K562 (cell line): ENCODE results near the gene SLC33A1. TPM values are rescaled to one million over a fixed set of nuclear protein-coding genes. Genes with fewer than 3 reads are reported as not detected.

Source experiments
- BHLHE40 ChIP-seq: IDR thresholded peaks from 2 replicates; pipeline ENCODE4 v1.6.1; 2011; ENCODE audit warnings: low read length, improper control_type of control experiment
- CREB3L1 ChIP-seq: fragments of 450-650 bp; IDR thresholded peaks from 2 replicates; pipeline ENCODE4 v1.6.1; 2014; ENCODE audit warnings: low read depth, mild to moderate bottlenecking, moderate library complexity, borderline replicate concordance
- ELK3 ChIP-seq: fragments of 450-650 bp; formaldehyde crosslinking; IDR thresholded peaks from 2 replicates; pipeline ENCODE4 v1.4.0; 2020; ENCODE audit warnings: mild to moderate bottlenecking
- ETV6 ChIP-seq, 3 experiments: fragments of 150-350 bp in 1 of 3; sonication (generic) in 1 of 3; formaldehyde crosslinking in 1 of 3; IDR thresholded peaks; 2 replicates each; pipeline versions ENCODE4 v1.6.1 to v1.8.0; 2014 to 2022; ENCODE audit warnings: borderline replicate concordance in 2 of 3, low read depth in 2 of 3, antibody characterized with exemption in 1 of 3, low read length in 1 of 3, mild to moderate bottlenecking in 1 of 3, missing genetic modification reagents in 1 of 3
- FOXJ2 ChIP-seq: fragments of 200-800 bp; sonication (Bioruptor generic); IDR thresholded peaks from 2 replicates; pipeline ENCODE4 v1.6.1; 2016; ENCODE audit warnings: missing genetic modification characterization, missing compliant biosample characterization
- GTF2B ChIP-seq: IDR thresholded peaks from 2 replicates; pipeline ENCODE4 v1.6.1; 2011; ENCODE audit not compliant: insufficient read length; ENCODE audit errors: extremely low read depth
- HDAC3 ChIP-seq: fragments of 450-650 bp; IDR thresholded peaks from 2 replicates; pipeline ENCODE4 v1.6.1; 2018; ENCODE audit warnings: borderline replicate concordance, mild to moderate bottlenecking, moderate library complexity; ENCODE audit not compliant: partially characterized antibody
- KLF10 ChIP-seq: fragments of 250-450 bp; sonication (Bioruptor Pico); IDR thresholded peaks from 2 replicates; pipeline ENCODE4 v1.6.1; 2021; ENCODE audit warnings: matching md5 sums
- MIER1 ChIP-seq: fragments of 450-650 bp; IDR thresholded peaks from 2 replicates; pipeline ENCODE4 v1.6.1; 2016; ENCODE audit warnings: antibody characterized with exemption, mild to moderate bottlenecking, low read depth
- NCOR1 ChIP-seq: fragments of 450-650 bp; IDR thresholded peaks from 2 replicates; pipeline ENCODE4 v1.6.1; 2016; ENCODE audit warnings: mild to moderate bottlenecking, moderate library complexity
- NRF1 ChIP-seq, 2 experiments: fragments of 450-650 bp; IDR thresholded peaks in 1 of 2; conservative IDR thresholded peaks in 1 of 2; 2 replicates each; pipeline ENCODE4 v1.6.1; 2014; ENCODE audit warnings: mild to moderate bottlenecking in 2 of 2
- SIN3B ChIP-seq: fragments of 450-650 bp; IDR thresholded peaks from 2 replicates; pipeline ENCODE4 v1.6.1; 2017; ENCODE audit warnings: low read depth, mild to moderate bottlenecking, moderate library complexity
- SP1 ChIP-seq: sonication (generic); formaldehyde crosslinking; IDR thresholded peaks from 2 replicates; pipeline ENCODE4 v1.8.1; 2022; ENCODE audit warnings: mild to moderate bottlenecking, missing genetic modification reagents
- U2AF1 ChIP-seq: fragments of 200-400 bp; formaldehyde crosslinking; optimal IDR thresholded peaks from 2 replicates; pipeline ENCODE3; 2017; ENCODE audit warnings: mild to moderate bottlenecking, low read depth, low read length, moderate library complexity
- VEZF1 ChIP-seq: fragments of 200-800 bp; sonication (Bioruptor generic); IDR thresholded peaks from 2 replicates; pipeline ENCODE4 v1.6.1; 2017; ENCODE audit warnings: missing genetic modification characterization, missing compliant biosample characterization
- XRCC4 ChIP-seq: IDR thresholded peaks from one replicate; pipeline ENCODE4 v1.6.1; 2011; ENCODE audit not compliant: insufficient read depth, insufficient read length; ENCODE audit errors: extremely low read depth
- XRCC5 ChIP-seq: fragments of 200-400 bp; formaldehyde crosslinking; IDR thresholded peaks from 2 replicates; pipeline ENCODE4 v1.6.1; 2017; ENCODE audit warnings: low read depth, mild to moderate bottlenecking, low read length
- ZBTB33 ChIP-seq: sonication (generic); formaldehyde crosslinking; IDR thresholded peaks from 2 replicates; pipeline ENCODE4 v1.8.1; 2023; ENCODE audit warnings: mild to moderate bottlenecking, missing genetic modification reagents
- ZFP1 ChIP-seq: fragments of 450-650 bp; formaldehyde crosslinking; IDR thresholded peaks from 2 replicates; pipeline ENCODE4 v1.4.0; 2020; ENCODE audit warnings: mild to moderate bottlenecking, mixed read lengths
- ZFX ChIP-seq: sonication (generic); formaldehyde crosslinking; IDR thresholded peaks from 2 replicates; pipeline ENCODE4 v1.8.0; 2022; ENCODE audit warnings: mild to moderate bottlenecking, missing genetic modification reagents, moderate library complexity
- ZNF586 ChIP-seq: fragments of 450-650 bp; formaldehyde crosslinking; conservative IDR thresholded peaks from 2 replicates; pipeline ENCODE4 v1.4.0; 2020; ENCODE audit warnings: mild to moderate bottlenecking, moderate library complexity
- polyA plus RNA-seq, 8 experiments: library from polyadenylated mRNA; depleted of rRNA in 4 of 8; stranded (reverse) in 5 of 8; unstranded in 3 of 8; fragments of >200 nt; fragmentation: Nextera tagmentation in 2 of 8; fragmentation: Illumina TruSeq in 1 of 8; extraction: Ambion mirVana in 2 of 8; extraction: Trizol in 1 of 8; gene quantifications; 2 replicates each; pipeline versions ENCODE4 v1.2.1 to v1.2.3, GENCODE V29; 2011 to 2014; ENCODE audit warnings: inconsistent platforms in 1 of 8, missing spikeins in 1 of 8
- total RNA-seq, 7 experiments: library from RNA; depleted of rRNA in 6 of 7; stranded (reverse); fragments of >200 nt in 6 of 7; fragmentation: Illumina TruSeq in 2 of 7; extraction: Trizol in 2 of 7; gene quantifications; 2 replicates each; pipeline versions ENCODE4 v1.2.1 to v1.2.3, GENCODE V29; 2011 to 2021; ENCODE audit warnings: low replicate concordance in 1 of 7

SLC33A1 gene
- total and polyA plus RNA-seq, 9 of the 15 experiments (the other 6 are each of a cell fraction or from before 2014, with no cell fraction given): 6.2 to 26.8 (median 19.6) TPM

- no peak for TF ChIP-seq ELK3
- TF ChIP-seq HDAC3: no peak
- TF ChIP-seq CREB3L1: no peak
- no peak for TF ChIP-seq ZFP1 (CRISPR knock-in tag)
- no peak for TF ChIP-seq MIER1
- TF ChIP-seq KLF10 (CRISPR knock-in tag): no peak
- no peak for TF ChIP-seq GTF2B
- no peak for TF ChIP-seq FOXJ2 (tag)
- no peak for TF ChIP-seq SP1 (CRISPR knock-in tag)
- TF ChIP-seq XRCC4: no peak
- no peak for TF ChIP-seq U2AF1
- TF ChIP-seq NRF1 (conservative IDR thresholded peaks at IDR 0.05 in 1 of 2, IDR thresholded peaks at IDR 0.05 in 1 of 2): no peak; a peak in 1 of 4 replicates
- TF ChIP-seq ETV6 (IDR thresholded peaks at IDR 0.05; ENCODE audit: borderline replicate concordance in 1 of 2, low read depth in 2 of 2, low read length in 1 of 2): no peak
- no peak for TF ChIP-seq ETV6 (CRISPR knock-in tag; IDR thresholded peaks at IDR 0.05; ENCODE audit: borderline replicate concordance)
- no peak for TF ChIP-seq NCOR1
- no peak for TF ChIP-seq ZNF586 (CRISPR knock-in tag)
- TF ChIP-seq ZBTB33 (CRISPR knock-in tag): no peak
- no peak for TF ChIP-seq SIN3B
- TF ChIP-seq BHLHE40: no peak
- TF ChIP-seq XRCC5: no peak; the same call in 1 of the 2 replicates
- TF ChIP-seq ZFX: peak; percentile 78
- peak; percentile 90 for TF ChIP-seq VEZF1 (CRISPR knock-in tag)
These were observed 16.9 kb upstream of the SLC33A1 start (continued) for GRCh38 chr3:155870945-155871745.
